NOMO-1 treated with DMSO at 0.1 percent for 48 hours (cell line): ENCODE measurements around the gene KRTAP16-1.
A peak's percentile ranks its signal among the peaks of the same experiment; 100 is the strongest.

Experiments used
- DNase-seq: peaks from one replicate; lab custom pipeline; 2025; ENCODE audit not compliant: unreplicated experiment; lab: John Stamatoyannopoulos, UW

The KRTAP16-1 gene

GRCh38 chr17:41329279-41329948 lies 20.3 kb upstream of the KRTAP16-1 start:
- DNase-seq: no peak

GRCh38 chr17:41328207-41328606 lies 19.1 kb upstream of the KRTAP16-1 start:
- no peak for DNase-seq

GRCh38 chr17:41327411-41328120 lies 18.5 kb upstream of the KRTAP16-1 start:
- DNase-seq: no peak

- no peak for DNase-seq
Measured at GRCh38 chr17:41326173-41327145, 17.4 kb upstream of the KRTAP16-1 start.

GRCh38 chr17:41325611-41326010 lies 16.5 kb upstream of the KRTAP16-1 start:
- DNase-seq: no peak

- no peak for DNase-seq
Measured at GRCh38 chr17:41325126-41325525, 16.0 kb upstream of the KRTAP16-1 start.

- DNase-seq: no peak
Measured at GRCh38 chr17:41324180-41325075, 15.3 kb upstream of the KRTAP16-1 start.

GRCh38 chr17:41322903-41323895 lies 14.1 kb upstream of the KRTAP16-1 start:
- no peak for DNase-seq

GRCh38 chr17:41322094-41322902 lies 13.2 kb upstream of the KRTAP16-1 start:
- DNase-seq: peak; percentile 60

- DNase-seq: no peak
Measured at GRCh38 chr17:41318231-41318630, 9.1 kb upstream of the KRTAP16-1 start.

GRCh38 chr17:41315814-41316445 lies 6.8 kb upstream of the KRTAP16-1 start:
- DNase-seq: no peak

GRCh38 chr17:41315204-41315794 lies 6.2 kb upstream of the KRTAP16-1 start, which contains the start of gene KRTAP17-1:
KRTAP17-1 (minus strand) TSS chr17:41315710; CDS start chr17:41315650, 60 bp downstream.
- no peak for DNase-seq

- DNase-seq: no peak
Measured at GRCh38 chr17:41311111-41311510, 2.0 kb upstream of the KRTAP16-1 start.

GRCh38 chr17:41308251-41308917 lies 725 bp downstream of the KRTAP16-1 start:
- peak; percentile 20 for DNase-seq

- no peak for DNase-seq
Measured at GRCh38 chr17:41307647-41308046, 1.5 kb downstream of the KRTAP16-1 start.

GRCh38 chr17:41304091-41304490 lies 5.0 kb downstream of the KRTAP16-1 start:
- DNase-seq: no peak

GRCh38 chr17:41302981-41303380 lies 6.1 kb downstream of the KRTAP16-1 start:
- no peak for DNase-seq
